Skeletal muscle cell (primary cell): ENCODE measurements around the gene RRBP1.

ENCODE experiments used
- DNase-seq: peaks from one replicate; pipeline ENCODE4 v3.0.0-alpha.2; 2010; ENCODE audit warnings: low read depth
- H3K4me3 ChIP-seq: 2 replicates; pipeline ENCODE4 v1.5.1; 2011; ENCODE audit warnings: low read depth, mild to moderate bottlenecking, control low read depth, low read length, moderate library complexity

The RRBP1 gene

GRCh38 chr20:17652411-17652810, 29.6 kb downstream of the RRBP1 start:
- DNase-seq = no peak
- no peak overlapping the region for H3K4me3 ChIP-seq

- no peak for DNase-seq
- no peak overlapping the region for H3K4me3 ChIP-seq
Measured at GRCh38 chr20:17651760-17652388, 30.2 kb downstream of the RRBP1 start.

GRCh38 chr20:17651129-17651759, 30.8 kb downstream of the RRBP1 start:
- no peak for DNase-seq
- no peak overlapping the region for H3K4me3 ChIP-seq

- no peak overlapping the region for H3K4me3 ChIP-seq
- DNase-seq = no peak
Measured at GRCh38 chr20:17650301-17651128, 31.5 kb downstream of the RRBP1 start.

- no peak for DNase-seq
- H3K4me3 ChIP-seq = no peak overlapping the region
Measured at GRCh38 chr20:17648791-17649730, 33.0 kb downstream of the RRBP1 start.

GRCh38 chr20:17648315-17648646, 33.8 kb downstream of the RRBP1 start:
- DNase-seq = no peak
- H3K4me3 ChIP-seq = no peak overlapping the region

- DNase-seq = no peak
- no peak overlapping the region for H3K4me3 ChIP-seq
Measured at GRCh38 chr20:17647391-17648314, 34.4 kb downstream of the RRBP1 start.

- H3K4me3 ChIP-seq = no peak overlapping the region
- no peak for DNase-seq
Measured at GRCh38 chr20:17646961-17647301, 35.1 kb downstream of the RRBP1 start.

- no peak overlapping the region for H3K4me3 ChIP-seq
- no peak for DNase-seq
Measured at GRCh38 chr20:17646209-17646960, 35.7 kb downstream of the RRBP1 start.

GRCh38 chr20:17645546-17646208, 36.4 kb downstream of the RRBP1 start:
- H3K4me3 ChIP-seq = no peak overlapping the region
- DNase-seq = no peak

GRCh38 chr20:17645010-17645409, 37.0 kb downstream of the RRBP1 start:
- H3K4me3 ChIP-seq = no peak overlapping the region
- DNase-seq = no peak

- no peak for DNase-seq
- H3K4me3 ChIP-seq = no peak overlapping the region
Measured at GRCh38 chr20:17644451-17644850, 37.6 kb downstream of the RRBP1 start.

- no peak overlapping the region for H3K4me3 ChIP-seq
- DNase-seq = no peak
Measured at GRCh38 chr20:17643531-17644188, 38.4 kb downstream of the RRBP1 start.

- no peak for DNase-seq
- no peak overlapping the region for H3K4me3 ChIP-seq
Measured at GRCh38 chr20:17642404-17643269, 39.4 kb downstream of the RRBP1 start.

GRCh38 chr20:17641993-17642392, 40.0 kb downstream of the RRBP1 start:
- DNase-seq = no peak
- no peak overlapping the region for H3K4me3 ChIP-seq

- no peak for DNase-seq
- no peak overlapping the region for H3K4me3 ChIP-seq
Measured at GRCh38 chr20:17641520-17641964, 40.5 kb downstream of the RRBP1 start.
